Measurements from ENCODE around the gene RAD9A. TPM values are rescaled to one million over a fixed set of nuclear protein-coding genes. Genes with fewer than 3 reads are reported as not detected.

RAD9A gene
- total and polyA plus RNA-seq, 2 of the 4 experiments (the other 2 are of a cell fraction), result 2.0 to 10.3 TPM

GRCh38 chr11:67435031-67435726 lies 43.4 kb downstream of the RAD9A start:
- Histone ChIP-seq H2AK5ac (ENCODE audit: low read depth, low read length) (no peak overlapping the region), H3K79me1 (ENCODE audit: low read depth in 1 of 2, low read length in 2 of 2) (peaks cover 0 to 5% of the 10 kb centered on the region in 2 experiments; a peak in 1 of 4 replicates), H3K9ac (ENCODE audit: low read depth, low read length) (no peak overlapping the region), H3K36me3 (ENCODE audit: control insufficient read depth, insufficient read depth, low read length) (peaks cover 52% of the 10 kb centered on the region), H4K5ac (ENCODE audit: low read depth, low read length) (no peak overlapping the region), H3K14ac (replicated peaks; ENCODE audit: low read depth, low read length) (no peak overlapping the region), H3K4ac (ENCODE audit: low read depth, low read length) (no peak overlapping the region), H3K56ac (ENCODE audit: extremely low read depth, insufficient read depth, low read length) (no peak overlapping the region), H3K27ac (ENCODE audit: insufficient read depth, low read length) (no peak overlapping the region), H3K4me1 (ENCODE audit: control insufficient read depth, insufficient read depth, low read length) (no peaks in the 10 kb centered on the region), H2BK5ac (ENCODE audit: low read depth, low read length, poor library complexity, severe bottlenecking) (no peak overlapping the region), H3K18ac (ENCODE audit: low read depth, low read length) (no peak overlapping the region), H2AK9ac (replicated peaks; ENCODE audit: low read depth, low read length, poor library complexity) (no peak overlapping the region), H4K8ac (ENCODE audit: low read depth in 2 of 2, low read length in 2 of 2) (no peak overlapping the region), H3K4me3 (ENCODE audit: insufficient read depth, low read depth, low read length) (no peak overlapping the region), H4K20me1 (ENCODE audit: insufficient read depth, low read length) (no peaks in the 10 kb centered on the region; the same call in none of the 2 replicates), H3K23ac (ENCODE audit: low read depth, low read length) (no peak overlapping the region), H2BK20ac (ENCODE audit: low read depth, low read length) (no peak overlapping the region), H4K91ac (ENCODE audit: insufficient read depth, low read depth, low read length) (no peak overlapping the region), H2BK15ac (ENCODE audit: low read depth, low read length) (no peak overlapping the region), H3K9me1 (ENCODE audit: insufficient read depth, low read length) (no peaks in the 10 kb centered on the region), H3K27me3 (ENCODE audit: control insufficient read depth, insufficient read depth, low read length) (no peaks in the 10 kb centered on the region), H2BK120ac (ENCODE audit: low read depth, low read length) (no peak overlapping the region), H2AFZ (replicated peaks; ENCODE audit: low read length, poor library complexity) (no peak overlapping the region), H3K4me2 (ENCODE audit: low read depth, low read length) (no peak overlapping the region), H3K9me3 (ENCODE audit: control insufficient read depth, insufficient read depth, low read length) (no peaks in the 10 kb centered on the region)
- no peak for TF ChIP-seq CEBPB (IDR thresholded peaks at IDR 0.05; ENCODE audit: low read depth, low read length)
- TF ChIP-seq, protein P1, sequence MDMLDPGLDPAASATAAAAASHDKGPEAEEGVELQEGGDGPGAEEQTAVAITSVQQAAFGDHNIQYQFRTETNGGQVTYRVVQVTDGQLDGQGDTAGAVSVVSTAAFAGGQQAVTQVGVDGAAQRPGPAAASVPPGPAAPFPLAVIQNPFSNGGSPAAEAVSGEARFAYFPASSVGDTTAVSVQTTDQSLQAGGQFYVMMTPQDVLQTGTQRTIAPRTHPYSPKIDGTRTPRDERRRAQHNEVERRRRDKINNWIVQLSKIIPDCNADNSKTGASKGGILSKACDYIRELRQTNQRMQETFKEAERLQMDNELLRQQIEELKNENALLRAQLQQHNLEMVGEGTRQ (IDR thresholded peaks at IDR 0.05; ENCODE audit: low read depth, low read length), result no peak
- TF ChIP-seq CHD1 (IDR thresholded peaks at IDR 0.05; ENCODE audit: low read depth, low read length), result no peak
- no peak for TF ChIP-seq MXI1 (IDR thresholded peaks at IDR 0.05; ENCODE audit: borderline replicate concordance, low read depth, low read length)
- TF ChIP-seq POLR2A (IDR thresholded peaks at IDR 0.05; ENCODE audit: low read depth, low read length), result no peak
- TF ChIP-seq BHLHE40 (IDR thresholded peaks at IDR 0.05; ENCODE audit: low read depth, low read length), result no peak
- TF ChIP-seq ELK1 (IDR thresholded peaks at IDR 0.05; ENCODE audit: borderline replicate concordance, low read depth, low read length), result no peak
- TF ChIP-seq FOS (IDR thresholded peaks at IDR 0.05; ENCODE audit: low read depth, low read length), result no peak
- ATAC-seq (ENCODE audit: low read depth) (no peak), DNase-seq (no peak)
- CTCF ChIA-PET, result no interaction called here
- intact Hi-C loops (cut with micrococcal nuclease) (no loop called here), dilution Hi-C loops (cut with HindIII; ENCODE audit: low sequenced_read_pairs, unreplicated experiment) (no loop called here), in situ Hi-C loops (cut with MboI; ENCODE audit: low sequenced_read_pairs) (no loop called here)
- POLR2A ChIA-PET (ENCODE audit: unreplicated experiment), result no interaction called here
- 68% methylated on average over 5 of the region's 26 CpGs; no CpG with 5 or more reads in 1 of the 2 experiments for WGBS, 2 experiments (ENCODE audit: extremely low coverage in 2 of 2, insufficient read length in 1 of 2)
- BruUV-seq (replicated peaks), result no TSS peak
